Measurements from ENCODE around the gene TUBA4B.
A peak's percentile ranks its signal among the peaks of the same experiment; 100 is the strongest.
"Not testable (repeated sequence)": the region's sequence is repeated elsewhere in the genome, so short reads cannot be mapped to it uniquely, and the experiment has no call there.

TUBA4B gene

GRCh38 chr2:219253753-219254589 is 928 bp downstream of the TUBA4B start, which contains the start of gene TUBA4A:
Gene TUBA4A, minus strand, starts transcription at chr2:219253918. Its CDS starts 60 bp downstream, at chr2:219253858.
- H3K27ac ChIP-seq: peak within 1 kb of the TSS; percentile 67
- peak within 1 kb of the TSS; percentile 71 for H3K4me3 ChIP-seq
- peaks cover 16% of the 10 kb centered on the region; the same call in 1 of the 2 replicates for H3K27me3 ChIP-seq

GRCh38 chr2:219254590-219255201 is 1.7 kb downstream of the TUBA4B start:
- H3K9me3 ChIP-seq: no peaks in the 10 kb centered on the region
- H3K9ac ChIP-seq: peak overlapping the region; percentile 42; the same call in 1 of the 2 replicates
- H3K27me3 ChIP-seq: peaks cover 16% of the 10 kb centered on the region; the same call in 1 of the 2 replicates
- peaks cover 10% of the 10 kb centered on the region; the same call in 1 of the 2 replicates for H3K36me3 ChIP-seq
- peak overlapping the region; percentile 98 for H3K4me2 ChIP-seq
- H3K4me1 ChIP-seq: peaks cover 57% of the 10 kb centered on the region
- peak overlapping the region; percentile 67 for H3K27ac ChIP-seq
- H3K4me3 ChIP-seq: peak overlapping the region; percentile 71
- H4K20me1 ChIP-seq: no peaks in the 10 kb centered on the region
- TF ChIP-seq Cebpa-rat (IDR thresholded peaks at IDR 0.05): 0 out of 2 replicates have a peak, but pooled peaks have one; percentile 25

More at GRCh38 chr2:219253753-219254589, 928 bp downstream of the TUBA4B start, which contains the start of gene TUBA4A:
- H3K9me3 ChIP-seq: no peaks in the 10 kb centered on the region
- peaks cover 10% of the 10 kb centered on the region; the same call in 1 of the 2 replicates for H3K36me3 ChIP-seq
- no peak for TF ChIP-seq Cebpa-rat (IDR thresholded peaks at IDR 0.05)
- H3K4me2 ChIP-seq: peak within 1 kb of the TSS; percentile 98
- peak within 1 kb of the TSS; percentile 71 for H3K9ac ChIP-seq
- H4K20me1 ChIP-seq: 0 out of 2 replicates have a peak, but pooled peaks cover 2% of the 10 kb centered on the region
- H3K4me1 ChIP-seq: peaks cover 64% of the 10 kb centered on the region

GRCh38 chr2:219258942-219259341 is 5.9 kb downstream of the TUBA4B start:
- H3K27me3 ChIP-seq, H4K20me1 ChIP-seq, H3K4me2 ChIP-seq, H3K27ac ChIP-seq, H3K36me3 ChIP-seq, H3K9me3 ChIP-seq, H3K9ac ChIP-seq, H3K4me3 ChIP-seq: not testable (repeated sequence)
- H3K4me1 ChIP-seq: peaks cover 31% of the 10 kb centered on the region

GRCh38 chr2:219261024-219261855 is 8.2 kb downstream of the TUBA4B start:
- Histone ChIP-seq H3K4me1 (peaks cover 17% of the 10 kb centered on the region), H3K4me3 (no peak overlapping the region), H3K27me3 (no peaks in the 10 kb centered on the region), H4K20me1 (no peaks in the 10 kb centered on the region), H3K27ac (no peak overlapping the region), H3K9me3 (no peaks in the 10 kb centered on the region), H3K4me2 (peak overlapping the region; percentile 61), H3K36me3 (no peaks in the 10 kb centered on the region), H3K9ac (no peak overlapping the region)
- no peak for TF ChIP-seq Cebpa-rat (IDR thresholded peaks at IDR 0.05)

GRCh38 chr2:219266232-219266631 is 13.2 kb downstream of the TUBA4B start:
- Histone ChIP-seq H3K36me3 (no peaks in the 10 kb centered on the region), H3K9ac (no peak overlapping the region), H4K20me1 (no peaks in the 10 kb centered on the region), H3K27me3 (no peaks in the 10 kb centered on the region), H3K9me3 (no peaks in the 10 kb centered on the region), H3K27ac (no peak overlapping the region), H3K4me1 (peaks cover 17% of the 10 kb centered on the region), H3K4me2 (no peak overlapping the region; the same call in 1 of the 2 replicates), H3K4me3 (no peak overlapping the region)
- TF ChIP-seq Cebpa-rat (IDR thresholded peaks at IDR 0.05): no peak

- H3K4me2 ChIP-seq: no peak overlapping the region; the same call in 1 of the 2 replicates
- H3K36me3 ChIP-seq: no peaks in the 10 kb centered on the region
- TF ChIP-seq Cebpa-rat (IDR thresholded peaks at IDR 0.05): no peak
- H3K9ac ChIP-seq: no peak overlapping the region
- 0 out of 2 replicates have a peak, but pooled peaks cover 10% of the 10 kb centered on the region for H3K4me1 ChIP-seq
- H3K27ac ChIP-seq: no peak overlapping the region
- H3K4me3 ChIP-seq: no peak overlapping the region
- no peaks in the 10 kb centered on the region for H4K20me1 ChIP-seq
- H3K9me3 ChIP-seq: no peaks in the 10 kb centered on the region
- H3K27me3 ChIP-seq: no peaks in the 10 kb centered on the region
Measured at GRCh38 chr2:219266886-219267285, 13.8 kb downstream of the TUBA4B start.

GRCh38 chr2:219268294-219268693 is 15.3 kb downstream of the TUBA4B start:
- H3K9ac ChIP-seq: no peak overlapping the region
- H3K27ac ChIP-seq: no peak overlapping the region
- no peak overlapping the region for H3K4me3 ChIP-seq
- no peaks in the 10 kb centered on the region for H3K36me3 ChIP-seq
- no peaks in the 10 kb centered on the region for H3K27me3 ChIP-seq
- H3K9me3 ChIP-seq: no peaks in the 10 kb centered on the region
- 0 out of 2 replicates have a peak, but pooled peaks cover 8% of the 10 kb centered on the region for H3K4me1 ChIP-seq
- H4K20me1 ChIP-seq: no peaks in the 10 kb centered on the region
- no peak overlapping the region for H3K4me2 ChIP-seq
- TF ChIP-seq Cebpa-rat (IDR thresholded peaks at IDR 0.05): no peak

DNA sequence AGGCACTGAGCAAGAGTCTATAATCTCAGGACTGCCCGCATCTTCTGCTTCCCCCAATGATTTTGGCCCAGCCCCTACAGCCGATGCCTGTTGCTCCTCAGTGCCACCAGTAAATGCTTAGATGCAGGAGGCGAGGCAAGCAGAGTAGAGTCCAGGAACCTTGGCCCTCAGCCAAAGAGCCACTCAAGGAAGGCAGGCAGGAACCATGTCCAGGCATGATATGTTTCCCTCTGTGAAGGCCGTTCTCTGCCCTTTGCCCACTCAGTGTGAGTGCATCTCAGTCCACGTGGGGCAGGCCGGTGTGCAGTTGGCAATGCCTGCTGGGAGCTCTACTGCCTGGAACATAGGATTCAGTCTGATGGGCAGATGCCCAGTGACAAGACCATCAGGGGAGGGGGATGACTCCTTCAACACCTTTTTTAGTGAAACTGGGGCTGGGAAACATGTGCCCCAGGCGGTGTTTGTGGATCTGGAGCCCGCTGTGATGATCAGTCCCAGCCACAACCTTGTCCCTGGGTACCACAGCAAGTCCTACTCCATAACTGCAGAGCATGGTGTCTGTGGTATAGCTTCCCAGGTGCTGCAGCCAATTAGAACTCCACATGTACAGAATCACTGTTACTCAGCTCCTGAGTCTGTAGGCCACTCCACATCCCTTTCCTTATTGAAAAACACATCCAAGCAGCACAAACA is 16.5 kb downstream of the TUBA4B start:
- no peak overlapping the region for H3K9ac ChIP-seq
- no peak for TF ChIP-seq Cebpa-rat (IDR thresholded peaks at IDR 0.05)
- no peaks in the 10 kb centered on the region for H3K36me3 ChIP-seq
- no peak overlapping the region for H3K4me2 ChIP-seq
- no peaks in the 10 kb centered on the region for H3K9me3 ChIP-seq
- no peak overlapping the region for H3K27ac ChIP-seq
- 0 out of 2 replicates have a peak, but pooled peaks cover 8% of the 10 kb centered on the region for H3K4me1 ChIP-seq
- no peaks in the 10 kb centered on the region for H4K20me1 ChIP-seq
- no peak overlapping the region for H3K4me3 ChIP-seq
- H3K27me3 ChIP-seq: no peaks in the 10 kb centered on the region

DNA sequence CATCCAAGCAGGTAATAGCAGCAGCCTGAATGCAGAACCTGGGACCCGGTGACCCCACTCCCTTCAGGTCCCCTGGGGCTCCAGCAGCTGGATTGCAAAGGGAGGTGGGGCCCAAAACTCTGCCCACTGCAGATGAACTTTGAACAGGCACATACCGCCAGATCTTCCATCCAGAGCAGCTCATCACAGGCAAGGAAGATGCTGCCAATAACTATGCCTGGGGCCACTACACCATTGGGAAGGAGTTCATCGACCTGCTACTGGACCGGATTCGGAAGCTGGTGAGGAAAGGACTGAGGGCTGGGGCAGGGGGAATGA is 17.0 kb downstream of the TUBA4B start:
- no peaks in the 10 kb centered on the region for H4K20me1 ChIP-seq
- no peaks in the 10 kb centered on the region for H3K36me3 ChIP-seq
- no peak overlapping the region for H3K27ac ChIP-seq
- TF ChIP-seq Cebpa-rat (IDR thresholded peaks at IDR 0.05): no peak
- no peak overlapping the region for H3K4me3 ChIP-seq
- no peak overlapping the region for H3K9ac ChIP-seq
- H3K9me3 ChIP-seq: no peaks in the 10 kb centered on the region
- H3K4me2 ChIP-seq: no peak overlapping the region
- H3K4me1 ChIP-seq: 0 out of 2 replicates have a peak, but pooled peaks cover 8% of the 10 kb centered on the region
- no peaks in the 10 kb centered on the region for H3K27me3 ChIP-seq

Data from BLaER1 (cell line).